ENCODE data around the gene SYNRG.
A peak's percentile ranks its signal among the peaks of the same experiment; 100 is the strongest.

Gene SYNRG

DNA sequence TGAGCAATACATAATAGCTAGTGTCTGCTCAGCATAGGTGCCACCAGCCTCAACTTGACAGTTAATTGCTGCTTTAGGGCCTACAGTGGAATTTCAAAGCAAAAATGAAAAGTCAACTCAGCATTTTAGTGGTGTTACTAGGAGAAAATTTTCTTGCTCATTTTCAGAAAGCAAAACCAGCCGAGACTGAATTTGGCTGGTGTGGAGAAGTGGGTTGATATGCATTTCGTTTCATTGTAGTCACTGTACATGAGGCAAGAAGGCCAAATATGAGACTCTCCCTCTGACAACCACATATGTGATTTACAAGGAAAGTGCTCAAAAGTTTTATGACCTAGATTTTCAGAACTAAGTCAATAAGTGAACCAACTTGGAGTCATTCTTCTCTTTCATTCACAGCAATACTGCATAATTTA, 65.6 kb downstream of the SYNRG start:
- no peaks in the 10 kb centered on the region for H3K9me3 ChIP-seq (ENCODE audit: control insufficient read depth, low read length)
- no peak overlapping the region for H3K4me3 ChIP-seq (ENCODE audit: extremely low read depth, insufficient read depth, low read length, poor library complexity, severe bottlenecking)
- H3K27ac ChIP-seq (ENCODE audit: low read depth, low read length, severe bottlenecking): no peak overlapping the region
- H3K4me1 ChIP-seq (ENCODE audit: control insufficient read depth, insufficient read depth, low read length, poor library complexity, severe bottlenecking): peaks cover 8% of the 10 kb centered on the region
- H3K36me3 ChIP-seq (ENCODE audit: control insufficient read depth, insufficient read depth, low read length): peaks cover 48% of the 10 kb centered on the region
- 100% methylated on average over 1 of the region's 2 CpGs for WGBS, 2 experiments (ENCODE audit: insufficient coverage in 2 of 2)

DNA sequence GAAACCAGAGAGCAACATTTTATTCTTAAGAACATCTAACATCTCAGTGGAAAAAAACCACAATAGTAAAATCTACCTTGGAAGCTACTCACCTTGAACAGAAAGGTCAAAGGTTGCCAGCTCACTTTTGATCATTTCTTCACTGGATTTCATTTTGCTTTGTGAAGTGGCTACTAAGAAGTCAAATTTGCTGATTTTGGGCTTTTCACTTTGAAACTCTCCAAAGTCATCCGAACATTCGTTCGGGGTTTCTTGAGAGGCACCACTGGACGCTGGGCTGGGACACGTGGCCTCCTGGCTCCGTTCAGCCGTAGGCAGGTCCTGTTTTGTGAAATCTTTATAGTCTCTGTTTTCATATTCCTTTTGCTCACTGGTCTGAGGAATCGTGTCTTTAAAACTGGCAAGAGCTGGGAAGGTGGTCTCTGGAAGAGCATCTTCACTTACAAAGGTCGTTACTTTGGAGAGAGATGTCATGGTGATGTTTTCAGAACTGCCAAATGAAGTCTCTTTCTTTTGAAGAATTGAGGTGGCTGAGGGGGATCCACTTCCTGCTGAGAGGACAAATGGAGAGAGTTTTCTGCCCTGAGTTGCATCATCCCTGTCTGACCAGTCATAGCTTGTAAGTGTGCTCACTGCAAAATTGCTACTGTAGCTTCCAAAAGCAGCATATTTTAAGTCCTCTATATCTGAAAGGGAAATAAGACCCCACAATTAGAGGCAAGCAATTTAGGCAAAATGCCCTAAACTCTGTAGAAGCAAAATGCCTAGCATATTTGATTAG, 67.1 kb downstream of the SYNRG start:
- WGBS, 2 experiments (ENCODE audit: insufficient coverage in 2 of 2): 91 to 94% methylated on average over 5 to 9 of the region's 9 CpGs
- H3K9me3 ChIP-seq (ENCODE audit: control insufficient read depth, low read length): no peaks in the 10 kb centered on the region
- peaks cover 54% of the 10 kb centered on the region for H3K36me3 ChIP-seq (ENCODE audit: control insufficient read depth, insufficient read depth, low read length)
- H3K4me1 ChIP-seq (ENCODE audit: control insufficient read depth, insufficient read depth, low read length, poor library complexity, severe bottlenecking): peaks cover 8% of the 10 kb centered on the region
- H3K4me3 ChIP-seq (ENCODE audit: extremely low read depth, insufficient read depth, low read length, poor library complexity, severe bottlenecking): no peak overlapping the region
- H3K27ac ChIP-seq (ENCODE audit: low read depth, low read length, severe bottlenecking): peak overlapping the region; percentile 33

DNA sequence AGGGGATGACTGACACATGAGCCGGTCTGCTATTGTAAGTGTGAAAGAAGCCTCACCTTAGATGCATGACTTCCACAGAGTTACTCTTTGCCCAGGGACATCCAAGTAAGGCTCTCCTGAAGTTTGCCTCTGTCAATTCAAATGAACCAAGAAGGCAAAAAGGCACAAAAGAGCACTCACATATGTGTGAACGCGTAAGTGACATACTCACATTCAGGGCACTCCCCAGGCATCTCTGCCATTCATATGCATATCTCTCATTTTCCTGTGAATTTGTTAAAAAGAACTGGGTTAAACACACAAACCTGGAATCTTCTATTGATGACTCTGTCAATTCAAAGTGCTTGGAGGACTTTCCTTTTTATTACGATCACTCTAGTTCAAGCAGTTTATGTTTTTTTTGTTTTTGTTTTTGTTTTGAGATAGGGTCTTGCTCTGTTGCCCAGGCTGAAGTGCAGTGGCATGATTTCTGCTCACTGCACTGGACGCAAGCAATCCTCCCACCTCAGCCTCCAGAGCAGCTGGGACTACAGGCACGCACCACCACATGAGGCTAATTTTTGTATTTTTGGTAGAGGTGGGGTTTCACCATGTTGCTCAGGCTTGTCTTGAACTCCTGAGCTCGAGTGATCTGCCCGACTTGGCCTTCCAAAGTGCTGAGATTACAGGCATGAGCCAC, 70.1 kb downstream of the SYNRG start:
- Histone ChIP-seq H3K9me3 (ENCODE audit: control insufficient read depth, low read length) (no peaks in the 10 kb centered on the region), H3K4me1 (ENCODE audit: control insufficient read depth, insufficient read depth, low read length, poor library complexity, severe bottlenecking) (peaks cover 8% of the 10 kb centered on the region), H3K4me3 (ENCODE audit: extremely low read depth, insufficient read depth, low read length, poor library complexity, severe bottlenecking) (no peak overlapping the region), H3K36me3 (ENCODE audit: control insufficient read depth, insufficient read depth, low read length) (peaks cover 71% of the 10 kb centered on the region), H3K27ac (ENCODE audit: low read depth, low read length, severe bottlenecking) (no peak overlapping the region)
- 89 to 92% methylated on average over 4 to 5 of the region's 8 CpGs for WGBS, 2 experiments (ENCODE audit: insufficient coverage in 2 of 2)

DNA sequence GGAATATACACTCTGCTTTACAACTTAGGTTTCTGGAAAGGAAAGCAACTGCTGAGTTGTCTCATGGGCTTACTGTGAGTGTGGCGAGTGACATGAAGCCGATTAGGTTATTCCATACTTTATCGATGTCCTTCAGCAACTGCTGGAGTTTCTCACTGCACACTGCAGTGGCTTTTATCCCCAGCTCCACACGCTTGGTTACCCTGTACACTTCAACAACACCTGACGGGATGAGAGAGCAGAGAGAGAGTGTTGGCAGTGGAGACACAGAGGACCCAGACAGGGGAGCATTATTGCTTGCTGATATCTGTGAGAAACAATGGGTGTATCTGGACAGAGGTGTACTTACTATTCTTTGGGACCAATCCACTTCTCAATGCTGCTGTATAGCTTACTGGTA, 73.3 kb downstream of the SYNRG start:
- 92 to 100% methylated on average over 1 to 5 of the region's 5 CpGs for WGBS, 2 experiments (ENCODE audit: insufficient coverage in 2 of 2)
- H3K27ac ChIP-seq (ENCODE audit: low read depth, low read length, severe bottlenecking): no peak overlapping the region
- H3K9me3 ChIP-seq (ENCODE audit: control insufficient read depth, low read length): no peaks in the 10 kb centered on the region
- H3K36me3 ChIP-seq (ENCODE audit: control insufficient read depth, insufficient read depth, low read length): peaks cover 81% of the 10 kb centered on the region
- no peak overlapping the region for H3K4me3 ChIP-seq (ENCODE audit: extremely low read depth, insufficient read depth, low read length, poor library complexity, severe bottlenecking)
- peaks cover under 1% of the 10 kb centered on the region for H3K4me1 ChIP-seq (ENCODE audit: control insufficient read depth, insufficient read depth, low read length, poor library complexity, severe bottlenecking)

DNA sequence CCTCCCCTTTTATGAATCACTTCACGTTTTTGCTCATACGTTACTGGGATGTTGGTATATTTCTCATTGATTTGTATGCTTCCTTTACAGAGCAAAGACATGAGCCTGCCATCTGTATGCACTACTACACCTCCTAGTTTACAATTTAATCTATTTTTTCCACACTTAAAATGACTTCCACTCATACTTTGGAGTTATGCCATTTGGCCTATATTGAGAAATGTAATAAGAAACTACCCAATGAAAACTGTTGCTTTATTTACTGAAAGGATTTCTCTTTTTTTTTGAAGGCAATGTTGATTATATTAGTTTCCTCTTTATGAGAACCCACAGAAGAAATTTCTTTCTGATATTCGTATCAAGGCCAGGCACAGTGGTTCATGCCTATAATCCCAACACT, 76.5 kb downstream of the SYNRG start:
- Histone ChIP-seq H3K9me3 (ENCODE audit: control insufficient read depth, low read length) (no peaks in the 10 kb centered on the region), H3K27ac (ENCODE audit: low read depth, low read length, severe bottlenecking) (no peak overlapping the region), H3K4me1 (ENCODE audit: control insufficient read depth, insufficient read depth, low read length, poor library complexity, severe bottlenecking) (peaks cover 5% of the 10 kb centered on the region), H3K4me3 (ENCODE audit: extremely low read depth, insufficient read depth, low read length, poor library complexity, severe bottlenecking) (no peak overlapping the region), H3K36me3 (ENCODE audit: control insufficient read depth, insufficient read depth, low read length) (peaks cover 86% of the 10 kb centered on the region)
- 100% methylated on average over 1 of the region's 3 CpGs for WGBS, 2 experiments (ENCODE audit: insufficient coverage in 2 of 2)

DNA sequence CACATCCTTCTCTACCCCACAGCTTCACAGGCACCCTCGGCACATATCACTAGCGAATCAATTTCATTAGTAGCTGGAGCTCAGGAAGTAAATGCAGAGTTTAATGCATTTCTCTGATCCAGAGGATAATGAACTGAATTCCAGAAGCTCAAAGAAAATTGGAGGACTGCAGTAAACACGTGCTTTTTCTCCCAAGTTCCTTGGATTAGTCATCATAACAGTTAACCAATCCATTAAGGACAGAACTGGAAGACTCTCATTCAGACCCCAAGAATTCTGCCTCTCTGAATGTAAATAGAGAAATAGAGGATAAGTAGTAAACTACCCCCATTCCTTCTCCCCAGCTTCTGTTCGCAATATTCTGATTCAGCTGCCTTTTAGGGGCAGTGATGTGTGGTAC, 78.8 kb downstream of the SYNRG start:
- Histone ChIP-seq H3K4me3 (ENCODE audit: extremely low read depth, insufficient read depth, low read length, poor library complexity, severe bottlenecking) (no peak overlapping the region), H3K36me3 (ENCODE audit: control insufficient read depth, insufficient read depth, low read length) (peaks cover 77% of the 10 kb centered on the region)
- WGBS, 2 experiments (ENCODE audit: insufficient coverage in 2 of 2): 88 to 100% methylated on average over 1 to 2 of the region's 4 CpGs

DNA sequence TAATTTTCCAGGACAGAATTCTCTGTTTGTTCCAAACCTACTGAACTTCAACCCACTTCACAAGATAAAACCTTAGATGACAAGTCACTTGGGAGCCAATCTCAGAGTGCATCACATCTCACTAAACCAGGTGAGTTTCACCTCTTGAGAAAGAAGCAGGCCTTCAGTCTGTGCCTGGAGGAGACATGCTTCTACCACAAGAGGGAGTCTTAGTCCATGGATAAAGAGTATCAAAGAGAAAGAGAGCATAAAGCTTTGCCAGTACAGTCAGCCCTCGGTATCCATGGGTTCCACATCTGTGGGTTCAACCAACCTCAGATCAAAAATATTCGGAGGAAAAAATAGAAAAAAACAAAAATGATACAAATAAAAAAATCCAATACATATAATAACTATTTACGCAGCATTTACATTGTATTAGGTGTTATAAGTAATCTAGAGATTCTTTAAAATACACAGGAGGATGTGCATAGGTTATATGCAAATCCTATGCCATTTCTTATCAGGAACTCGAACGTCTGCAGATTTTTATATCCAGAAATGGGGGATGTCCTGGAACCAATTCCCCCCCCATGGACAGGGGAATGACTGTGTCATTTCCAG, 81.9 kb downstream of the SYNRG start:
- Histone ChIP-seq H3K4me3 (ENCODE audit: extremely low read depth, insufficient read depth, low read length, poor library complexity, severe bottlenecking) (no peak overlapping the region), H3K4me1 (ENCODE audit: control insufficient read depth, insufficient read depth, low read length, poor library complexity, severe bottlenecking) (peaks cover 5% of the 10 kb centered on the region), H3K9me3 (ENCODE audit: control insufficient read depth, low read length) (no peaks in the 10 kb centered on the region), H3K36me3 (ENCODE audit: control insufficient read depth, insufficient read depth, low read length) (peaks cover 74% of the 10 kb centered on the region), H3K27ac (ENCODE audit: low read depth, low read length, severe bottlenecking) (no peak overlapping the region)
- 75 to 89% methylated on average over 2 of the region's 5 CpGs for WGBS, 2 experiments (ENCODE audit: insufficient coverage in 2 of 2)

More for the DNA sequence above, 78.8 kb downstream of the SYNRG start:
- Histone ChIP-seq H3K9me3 (ENCODE audit: control insufficient read depth, low read length) (no peaks in the 10 kb centered on the region), H3K4me1 (ENCODE audit: control insufficient read depth, insufficient read depth, low read length, poor library complexity, severe bottlenecking) (peaks cover 5% of the 10 kb centered on the region), H3K27ac (ENCODE audit: low read depth, low read length, severe bottlenecking) (no peak overlapping the region)

DNA sequence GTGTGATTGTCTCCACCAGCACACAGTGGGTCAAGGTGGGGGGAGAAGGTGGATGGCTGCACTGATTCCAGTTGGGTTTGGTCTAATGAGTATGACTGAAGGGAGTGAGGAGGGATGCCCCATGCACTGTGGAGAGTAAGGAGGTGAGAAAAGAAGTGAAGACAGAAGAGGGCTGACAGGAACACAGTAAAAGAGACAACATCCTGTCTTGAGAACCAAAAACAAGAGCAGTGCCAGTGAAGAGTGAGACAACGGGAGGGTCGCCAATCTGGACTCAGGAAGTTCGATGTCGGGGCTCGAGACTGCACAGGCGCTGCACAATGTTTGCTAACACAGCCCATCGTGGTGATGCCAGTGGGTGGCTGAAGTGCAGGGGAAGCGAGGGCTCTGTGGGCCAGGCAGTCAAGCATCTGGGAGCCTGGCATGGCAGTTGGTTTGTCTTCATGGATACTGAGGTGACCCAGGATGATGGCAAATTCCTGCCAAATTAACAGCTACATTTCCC, 85.5 kb downstream of the SYNRG start:
- no peaks in the 10 kb centered on the region for H3K9me3 ChIP-seq (ENCODE audit: control insufficient read depth, low read length)
- no peak overlapping the region for H3K4me3 ChIP-seq (ENCODE audit: extremely low read depth, insufficient read depth, low read length, poor library complexity, severe bottlenecking)
- 97 to 98% methylated on average over 8 of the region's 8 CpGs for WGBS, 2 experiments (ENCODE audit: insufficient coverage in 2 of 2)
- peaks cover 56% of the 10 kb centered on the region for H3K36me3 ChIP-seq (ENCODE audit: control insufficient read depth, insufficient read depth, low read length)
- peaks cover 12% of the 10 kb centered on the region for H3K4me1 ChIP-seq (ENCODE audit: control insufficient read depth, insufficient read depth, low read length, poor library complexity, severe bottlenecking)
- H3K27ac ChIP-seq (ENCODE audit: low read depth, low read length, severe bottlenecking): no peak overlapping the region

DNA sequence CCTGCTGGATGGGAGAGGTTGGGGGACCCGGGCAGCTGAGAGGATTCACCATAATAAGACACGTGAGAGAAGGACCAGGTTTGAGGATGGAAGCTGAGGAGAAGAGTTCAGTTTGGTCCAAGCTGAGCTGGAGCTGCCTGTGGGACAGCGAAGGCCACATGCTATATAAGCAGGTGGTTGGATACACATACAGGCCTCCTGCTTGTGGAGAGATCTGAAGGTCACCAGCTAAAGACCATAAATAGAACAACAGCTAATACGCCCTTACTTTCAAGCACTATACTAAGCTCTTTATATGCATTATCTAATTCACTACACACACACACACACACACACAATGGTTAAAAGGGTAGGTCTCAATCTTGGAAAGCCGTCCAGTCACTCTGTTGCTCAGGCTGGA, 87.4 kb downstream of the SYNRG start:
- Histone ChIP-seq H3K27ac (ENCODE audit: low read depth, low read length, severe bottlenecking) (no peak overlapping the region), H3K36me3 (ENCODE audit: control insufficient read depth, insufficient read depth, low read length) (peaks cover 55% of the 10 kb centered on the region), H3K4me3 (ENCODE audit: extremely low read depth, insufficient read depth, low read length, poor library complexity, severe bottlenecking) (no peak overlapping the region), H3K9me3 (ENCODE audit: control insufficient read depth, low read length) (no peaks in the 10 kb centered on the region), H3K4me1 (ENCODE audit: control insufficient read depth, insufficient read depth, low read length, poor library complexity, severe bottlenecking) (peaks cover 16% of the 10 kb centered on the region)
- WGBS, 2 experiments (ENCODE audit: insufficient coverage in 2 of 2): 95% methylated on average over 4 of the region's 5 CpGs

DNA sequence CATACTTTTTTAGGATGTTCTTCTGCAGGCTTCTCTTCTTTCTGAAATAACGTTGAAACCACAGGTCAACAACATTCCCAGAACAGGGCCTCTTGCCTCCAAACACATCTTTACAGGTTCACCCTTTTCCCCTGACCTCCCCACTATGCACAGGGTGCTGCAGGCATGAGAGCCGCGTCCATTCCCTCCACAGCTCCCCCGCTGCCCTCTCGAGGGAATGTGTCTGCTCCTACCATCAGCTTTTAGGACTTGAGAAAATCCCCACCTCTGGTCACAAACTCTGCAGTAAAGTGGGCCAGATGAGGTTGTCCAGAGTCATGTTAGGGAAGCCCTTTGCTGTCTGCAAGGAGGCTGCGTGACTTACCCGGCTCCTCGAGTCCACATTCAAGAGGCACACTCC, 89.0 kb downstream of the SYNRG start:
- WGBS, 2 experiments (ENCODE audit: insufficient coverage in 2 of 2): 88 to 90% methylated on average over 7 to 8 of the region's 8 CpGs
- Histone ChIP-seq H3K36me3 (ENCODE audit: control insufficient read depth, insufficient read depth, low read length) (peaks cover 51% of the 10 kb centered on the region), H3K27ac (ENCODE audit: low read depth, low read length, severe bottlenecking) (no peak overlapping the region)

More for the DNA sequence above, 89.0 kb downstream of the SYNRG start:
- Histone ChIP-seq H3K4me1 (ENCODE audit: control insufficient read depth, insufficient read depth, low read length, poor library complexity, severe bottlenecking) (peaks cover 28% of the 10 kb centered on the region), H3K4me3 (ENCODE audit: extremely low read depth, insufficient read depth, low read length, poor library complexity, severe bottlenecking) (no peak overlapping the region), H3K9me3 (ENCODE audit: control insufficient read depth, low read length) (no peaks in the 10 kb centered on the region)
